DND-41 (cell line): ENCODE results near the gene GH2.
"Not testable (repeated sequence)": the region's sequence is repeated elsewhere in the genome, so short reads cannot be mapped to it uniquely, and the experiment has no call there.

Experiments
- CTCF ChIP-seq: IDR thresholded peaks from 2 replicates; pipeline ENCODE4 v1.5.1; 2012; ENCODE audit warnings: borderline replicate concordance, low read length, moderate library complexity, mild to moderate bottlenecking; ENCODE audit not compliant: poor library complexity, severe bottlenecking; ENCODE audit errors: extremely low read depth
- EZH2 ChIP-seq: IDR thresholded peaks from 3 replicates; pipeline ENCODE4 v1.6.1; 2012; ENCODE audit warnings: borderline replicate concordance, low read depth, mild to moderate bottlenecking, moderate library complexity, low read length, inconsistent platforms; ENCODE audit not compliant: severe bottlenecking

GRCh38 chr17:63874693-63875092, 7.1 kb downstream of the GH2 start:
- not testable (repeated sequence) for TF ChIP-seq CTCF, EZH2
